Nephron (organoid): ENCODE measurements around the gene TMIGD1.

ENCODE experiments used
- H3K27ac Mint-ChIP-seq, 3 experiments: 2 replicates each; pipeline ENCODE4 v1.8.0; 2020; ENCODE audit warnings: mixed read lengths in 3 of 3, mild to moderate bottlenecking in 2 of 3, moderate library complexity in 1 of 3
- H3K27me3 Mint-ChIP-seq: 2 replicates; pipeline ENCODE4 v1.8.0; 2021; ENCODE audit warnings: low read depth, mild to moderate bottlenecking, moderate library complexity, mixed read lengths
- H3K36me3 Mint-ChIP-seq: 2 replicates; pipeline ENCODE4 v1.8.0; 2020; ENCODE audit warnings: low read depth, mixed read lengths
- H3K4me1 Mint-ChIP-seq: 2 replicates; pipeline ENCODE4 v1.8.0; 2020; ENCODE audit warnings: mixed read lengths
- H3K4me3 Mint-ChIP-seq, 3 experiments: 2 replicates each; pipeline ENCODE4 v1.8.0; 2020; ENCODE audit warnings: mild to moderate bottlenecking in 3 of 3, mixed read lengths in 3 of 3, moderate library complexity in 2 of 3
- H3K9me3 Mint-ChIP-seq: 2 replicates; pipeline ENCODE4 v1.8.0; 2020; ENCODE audit warnings: mixed read lengths
- TF ChIP-seq, protein P1 (sequence below), 3 experiments: fragments of 200-600 bp; sonication (generic); IDR thresholded peaks; one replicate each; pipeline ENCODE4 v1.5.0; 2021; ENCODE audit warnings: antibody characterized with exemption in 3 of 3; ENCODE audit not compliant: unreplicated experiment in 3 of 3

TMIGD1 gene

DNA sequence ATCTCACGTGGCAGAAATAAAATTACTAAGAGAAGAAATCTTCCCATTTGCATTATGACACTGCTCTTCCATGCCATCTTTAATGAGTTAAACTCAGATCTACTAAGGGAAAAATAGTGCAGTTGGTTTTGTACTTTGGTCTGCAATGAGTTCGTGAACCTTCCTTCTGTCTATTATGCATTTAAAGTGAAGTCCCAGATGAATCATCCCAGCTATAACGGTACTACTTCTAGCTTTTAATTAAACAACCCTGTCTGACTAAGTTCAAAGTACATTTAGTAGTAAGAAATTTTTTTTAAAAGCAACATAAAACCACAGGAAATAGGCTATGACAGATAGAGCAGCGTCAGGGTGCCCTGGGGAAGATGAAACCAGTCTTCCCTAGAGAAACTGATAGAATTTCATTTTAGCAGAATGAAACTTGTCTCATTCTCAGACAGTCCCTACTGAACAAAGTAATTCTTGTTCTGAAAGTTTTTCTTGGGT is 1.8 kb downstream of the TMIGD1 start:
- peak overlapping the region; percentile 50 to 89 (median 58) for H3K27ac Mint-ChIP-seq
- no peaks in the 10 kb centered on the region for H3K9me3 Mint-ChIP-seq
- TF ChIP-seq, protein P1, sequence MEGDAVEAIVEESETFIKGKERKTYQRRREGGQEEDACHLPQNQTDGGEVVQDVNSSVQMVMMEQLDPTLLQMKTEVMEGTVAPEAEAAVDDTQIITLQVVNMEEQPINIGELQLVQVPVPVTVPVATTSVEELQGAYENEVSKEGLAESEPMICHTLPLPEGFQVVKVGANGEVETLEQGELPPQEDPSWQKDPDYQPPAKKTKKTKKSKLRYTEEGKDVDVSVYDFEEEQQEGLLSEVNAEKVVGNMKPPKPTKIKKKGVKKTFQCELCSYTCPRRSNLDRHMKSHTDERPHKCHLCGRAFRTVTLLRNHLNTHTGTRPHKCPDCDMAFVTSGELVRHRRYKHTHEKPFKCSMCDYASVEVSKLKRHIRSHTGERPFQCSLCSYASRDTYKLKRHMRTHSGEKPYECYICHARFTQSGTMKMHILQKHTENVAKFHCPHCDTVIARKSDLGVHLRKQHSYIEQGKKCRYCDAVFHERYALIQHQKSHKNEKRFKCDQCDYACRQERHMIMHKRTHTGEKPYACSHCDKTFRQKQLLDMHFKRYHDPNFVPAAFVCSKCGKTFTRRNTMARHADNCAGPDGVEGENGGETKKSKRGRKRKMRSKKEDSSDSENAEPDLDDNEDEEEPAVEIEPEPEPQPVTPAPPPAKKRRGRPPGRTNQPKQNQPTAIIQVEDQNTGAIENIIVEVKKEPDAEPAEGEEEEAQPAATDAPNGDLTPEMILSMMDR (IDR thresholded peaks at IDR 0.05; ENCODE audit: unreplicated experiment in 3 of 3) = no peak
- peak overlapping the region in 1 of 3 experiments; percentile 18 for H3K4me3 Mint-ChIP-seq
- peaks cover 3% of the 10 kb centered on the region for H3K27me3 Mint-ChIP-seq
- no peaks in the 10 kb centered on the region for H3K36me3 Mint-ChIP-seq
- H3K4me1 Mint-ChIP-seq = peaks cover 14% of the 10 kb centered on the region

DNA sequence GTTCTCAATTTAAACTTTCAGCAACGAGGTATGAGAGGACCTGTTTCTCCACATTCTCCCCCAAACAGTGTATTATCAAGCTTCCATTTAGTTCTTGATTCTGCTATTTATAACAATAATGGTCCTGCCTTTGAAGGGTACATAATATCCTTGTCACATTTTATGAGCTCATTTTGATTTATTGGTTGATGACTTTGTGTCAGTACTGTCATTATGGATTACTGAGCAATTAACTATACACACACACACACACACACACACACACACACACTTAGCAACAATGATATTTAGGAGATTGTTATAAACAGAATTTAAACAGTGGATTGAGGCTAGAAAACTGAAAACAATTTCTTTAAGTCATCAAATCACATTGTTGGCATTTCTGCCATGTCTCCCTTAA is 7.0 kb downstream of the TMIGD1 start:
- H3K36me3 Mint-ChIP-seq = no peaks in the 10 kb centered on the region
- no peak overlapping the region for H3K4me3 Mint-ChIP-seq
- TF ChIP-seq, protein P1 (IDR thresholded peaks at IDR 0.05; ENCODE audit: unreplicated experiment in 3 of 3) = no peak
- peaks cover 3% of the 10 kb centered on the region for H3K27me3 Mint-ChIP-seq
- H3K27ac Mint-ChIP-seq = no peak overlapping the region
- H3K9me3 Mint-ChIP-seq = no peaks in the 10 kb centered on the region
- peaks cover under 1% of the 10 kb centered on the region for H3K4me1 Mint-ChIP-seq

DNA sequence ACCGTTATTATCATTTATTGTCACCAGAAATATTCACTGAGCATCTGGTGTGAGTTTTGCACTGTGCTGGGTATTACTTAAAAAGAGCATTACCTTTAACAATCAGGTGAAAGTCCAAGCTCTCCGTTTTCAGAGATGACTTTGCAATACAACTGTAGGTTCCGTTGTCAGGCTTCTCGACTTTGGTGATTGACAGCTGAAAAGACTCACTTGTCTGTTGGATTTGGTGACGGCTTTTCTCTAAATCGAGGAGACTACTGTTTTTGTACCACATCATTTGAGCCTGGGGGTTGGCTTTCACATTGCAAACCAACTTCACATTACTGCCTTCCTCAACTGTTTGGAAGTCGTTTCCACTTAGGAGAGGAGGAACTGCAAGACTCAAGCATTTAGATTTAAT is 9.1 kb downstream of the TMIGD1 start:
- Mint-ChIP-seq H3K27me3 (no peaks in the 10 kb centered on the region), H3K9me3 (no peaks in the 10 kb centered on the region), H3K4me3 (no peak overlapping the region), H3K36me3 (no peaks in the 10 kb centered on the region), H3K27ac (no peak overlapping the region), H3K4me1 (no peaks in the 10 kb centered on the region)
- TF ChIP-seq, protein P1 (IDR thresholded peaks at IDR 0.05; ENCODE audit: unreplicated experiment in 3 of 3) = no peak

DNA sequence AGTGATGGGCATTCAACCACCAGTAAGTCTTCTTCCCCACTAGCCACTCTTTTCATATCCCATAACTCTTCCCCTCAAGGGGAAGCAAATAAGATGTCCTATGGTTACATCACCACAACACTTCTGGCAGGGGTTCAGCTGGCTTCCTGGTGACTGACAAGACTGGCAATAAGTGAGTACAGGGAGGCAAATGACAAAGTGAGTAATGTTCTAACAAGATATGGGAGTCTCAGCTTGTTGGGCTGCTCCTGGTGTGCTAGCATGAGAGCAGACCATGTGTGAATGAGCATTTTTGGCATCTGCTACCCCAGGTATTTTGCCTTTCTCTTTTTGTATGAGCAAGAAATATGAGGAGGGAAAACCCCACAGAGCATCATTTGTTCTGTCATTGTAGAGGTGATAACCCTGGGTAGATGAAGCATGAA is 9.9 kb downstream of the TMIGD1 start:
- no peaks in the 10 kb centered on the region for H3K9me3 Mint-ChIP-seq
- no peaks in the 10 kb centered on the region for H3K27me3 Mint-ChIP-seq
- TF ChIP-seq, protein P1 (IDR thresholded peaks at IDR 0.05; ENCODE audit: unreplicated experiment in 3 of 3) = no peak
- no peaks in the 10 kb centered on the region for H3K4me1 Mint-ChIP-seq
- H3K4me3 Mint-ChIP-seq = no peak overlapping the region
- H3K36me3 Mint-ChIP-seq = no peaks in the 10 kb centered on the region
- H3K27ac Mint-ChIP-seq = no peak overlapping the region

DNA sequence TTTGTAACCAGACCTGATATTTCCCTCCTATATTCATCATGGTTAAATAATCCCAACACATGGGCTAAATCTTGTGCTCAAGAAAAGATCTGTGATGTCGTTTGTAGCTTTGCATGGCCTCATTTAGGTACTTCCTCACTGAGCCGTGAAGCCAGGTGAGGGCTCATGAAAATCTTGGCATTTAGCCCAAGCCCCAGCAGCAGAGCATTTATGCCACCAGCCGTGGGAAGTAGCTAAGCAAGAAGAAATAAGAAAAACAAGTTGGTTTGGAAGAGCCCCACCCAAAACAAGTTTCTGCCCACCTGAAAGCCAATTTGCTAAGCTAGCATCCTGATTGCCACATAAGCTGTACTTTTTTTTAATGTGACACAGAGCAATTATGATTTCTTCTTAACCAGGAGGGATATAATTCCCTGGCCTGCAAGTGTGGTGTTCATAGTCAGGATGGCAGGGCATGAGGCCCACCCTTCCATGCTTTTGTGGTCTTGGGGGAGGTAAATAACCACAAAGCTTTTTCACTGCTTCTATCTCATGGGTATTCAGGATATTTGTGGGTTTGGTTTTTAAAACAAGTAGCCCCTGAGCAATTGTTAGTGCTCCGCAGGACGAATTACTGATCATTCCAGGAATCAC is 10.5 kb downstream of the TMIGD1 start:
- H3K4me3 Mint-ChIP-seq = no peak overlapping the region
- no peaks in the 10 kb centered on the region for H3K27me3 Mint-ChIP-seq
- TF ChIP-seq, protein P1 (IDR thresholded peaks at IDR 0.05; ENCODE audit: unreplicated experiment in 3 of 3) = no peak
- H3K36me3 Mint-ChIP-seq = no peaks in the 10 kb centered on the region
- peak overlapping the region; percentile 8 to 22 (median 10) for H3K27ac Mint-ChIP-seq
- H3K4me1 Mint-ChIP-seq = no peaks in the 10 kb centered on the region
- H3K9me3 Mint-ChIP-seq = no peaks in the 10 kb centered on the region

DNA sequence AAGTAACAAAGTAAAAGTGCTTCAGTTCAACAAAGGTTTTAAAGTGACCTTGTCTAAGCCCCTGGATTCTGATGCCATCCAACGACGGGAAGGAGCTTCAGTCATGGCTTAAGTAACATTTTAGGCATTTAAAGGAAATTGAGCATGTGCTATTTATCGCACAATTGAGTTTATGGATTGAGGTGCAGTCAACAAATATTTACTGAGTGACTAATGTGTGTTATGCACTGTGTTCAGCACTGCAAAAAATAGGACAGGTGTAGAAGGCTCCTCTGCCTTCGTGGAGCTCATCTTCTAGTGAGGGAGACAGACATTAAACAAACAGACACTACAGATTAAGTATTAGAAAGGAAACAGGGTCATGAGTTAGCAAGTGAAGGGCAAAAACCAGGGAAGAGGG is 12.5 kb downstream of the TMIGD1 start:
- no peaks in the 10 kb centered on the region for H3K9me3 Mint-ChIP-seq
- H3K27ac Mint-ChIP-seq = no peak overlapping the region
- no peaks in the 10 kb centered on the region for H3K27me3 Mint-ChIP-seq
- H3K4me1 Mint-ChIP-seq = no peaks in the 10 kb centered on the region
- H3K36me3 Mint-ChIP-seq = no peaks in the 10 kb centered on the region
- TF ChIP-seq, protein P1 (IDR thresholded peaks at IDR 0.05; ENCODE audit: unreplicated experiment in 3 of 3) = no peak
- no peak overlapping the region for H3K4me3 Mint-ChIP-seq
